ENCODE results near the gene PYCR2. TPM values are rescaled to one million over a fixed set of nuclear protein-coding genes. Genes with fewer than 3 reads are reported as not detected.

PYCR2 gene
- total and polyA plus RNA-seq, 2 of the 8 experiments (the other 6 are each of a cell fraction or from before 2014, with no cell fraction given) = 79.3 to 84.6 TPM

DNA sequence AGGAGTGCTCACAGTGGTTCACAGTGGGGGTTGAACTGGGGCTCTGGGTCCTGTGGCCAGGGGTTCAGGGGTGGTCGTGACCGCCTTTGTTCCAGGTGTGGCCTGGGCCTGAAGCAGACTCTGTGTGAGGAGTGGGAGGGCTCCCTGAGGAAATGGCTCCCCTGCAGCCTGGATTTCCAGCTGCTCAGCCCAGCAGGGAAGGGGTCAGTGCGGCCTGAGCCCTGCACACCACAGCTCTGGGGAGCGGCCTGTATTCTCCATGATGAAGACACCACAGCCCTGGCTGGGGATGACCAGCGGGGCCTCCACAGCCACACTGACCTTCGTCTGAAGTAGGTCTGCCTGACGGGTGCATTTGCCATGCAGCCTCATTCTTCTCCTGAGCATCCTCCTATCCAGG is 16.7 kb downstream of the PYCR2 start:
- H2AK5ac ChIP-seq (ENCODE audit: low read depth, low read length) = 0 out of 2 replicates have a peak overlapping the region, but pooled peaks have one; percentile 47
- no peak overlapping the region for H3K27ac ChIP-seq (ENCODE audit: low read depth, low read length)
- 88% methylated on average over 7 of the region's 7 CpGs; no CpG with 5 or more reads in 1 of the 2 experiments for WGBS, 2 experiments (ENCODE audit: extremely low coverage in 1 of 2, insufficient coverage in 1 of 2, insufficient read length in 1 of 2, insufficient replicate concordance in 2 of 2, low coverage in 1 of 2, low lambda C conversion rate in 2 of 2, missing lambda C conversion rate in 1 of 2)
- H3K18ac ChIP-seq (ENCODE audit: extremely low read depth, low read length) = no peak overlapping the region; the same call in 1 of the 2 replicates
- H2BK5ac ChIP-seq (ENCODE audit: low read depth, low read length) = no peak overlapping the region; the same call in 1 of the 2 replicates
- ChIA-PET POLR2A (ENCODE audit: partially characterized antibody) (interaction anchor here (1.1 to 2.3 kb wide), 2 partner anchors 9 to 14 kb away, joined by 3 to 8 read pairs; no protein-coding TSS in a partner anchor), CTCF (ENCODE audit: partially characterized antibody) (interaction anchor here (0.6 to 18.7 kb wide), 5 partner anchors 10 to 433 kb away, joined by 3 to 406 read pairs (median 4); partner anchors contain the start of genes LEFTY1 and TMEM63A)
- H2BK15ac ChIP-seq (ENCODE audit: low read length) = peak overlapping the region; percentile 88; the same call in 1 of the 2 replicates
- H4K5ac ChIP-seq (ENCODE audit: insufficient read length, low read depth, low read length) = no peak overlapping the region
- H3K56ac ChIP-seq (replicated peaks; ENCODE audit: insufficient read length, low read depth, low read length) = no peak overlapping the region
- H2BK12ac ChIP-seq (ENCODE audit: low read depth, low read length) = 0 out of 2 replicates have a peak overlapping the region, but pooled peaks have one; percentile 27
- no peak overlapping the region for H3K9ac ChIP-seq (replicated peaks in 1 of 4; ENCODE audit: extremely low read depth in 1 of 4, low read depth in 3 of 4, low read length in 3 of 4)
- H4K20me1 ChIP-seq (replicated peaks in 1 of 2; ENCODE audit: control insufficient read depth in 1 of 2, insufficient read depth in 2 of 2, low read length in 2 of 2) = no peaks in the 10 kb centered on the region
- H4K8ac ChIP-seq (ENCODE audit: extremely low read depth, insufficient read depth, low read length) = no peak overlapping the region
- H3K36me3 ChIP-seq (ENCODE audit: control insufficient read depth in 2 of 4, insufficient read depth in 4 of 4, low read length in 3 of 4) = no peaks in the 10 kb centered on the region
- no peak overlapping the region for H2AFZ ChIP-seq (ENCODE audit: low read length)
- no peaks in the 10 kb centered on the region for H3K9me3 ChIP-seq (ENCODE audit: insufficient read depth in 2 of 2, low read depth in 1 of 2, low read length in 1 of 2)
- no peaks in the 10 kb centered on the region for H3K23me2 ChIP-seq (ENCODE audit: low read depth, low read length)
- FAIRE-seq (no peak), DNase-seq (ENCODE audit: low read depth in 1 of 2, low spot score in 2 of 2) (no peak)
- H2BK20ac ChIP-seq (ENCODE audit: low read length) = no peak overlapping the region
- no peaks in the 10 kb centered on the region for H3K79me2 ChIP-seq (ENCODE audit: control insufficient read depth in 1 of 2, insufficient read depth in 2 of 2, low read length in 2 of 2)
- H3K23ac ChIP-seq (ENCODE audit: insufficient read length) = no peak overlapping the region
- no peaks in the 10 kb centered on the region; a peak in 2 of 7 replicates for H3K27me3 ChIP-seq (replicated peaks in 1 of 4; ENCODE audit: control insufficient read depth in 3 of 4, extremely low read depth in 1 of 4, insufficient read depth in 3 of 4, low read length in 3 of 4)
- H2BK120ac ChIP-seq (replicated peaks; ENCODE audit: low read depth, low read length) = no peak overlapping the region
- H3K4me1 ChIP-seq (replicated peaks in 1 of 4; ENCODE audit: control insufficient read depth in 3 of 4, insufficient read depth in 4 of 4, low read length in 3 of 4) = peaks cover 0 to 7% (median 1%) of the 10 kb centered on the region in 4 experiments; a peak in 2 of 7 replicates
- H3K79me1 ChIP-seq (ENCODE audit: low read depth, low read length) = no peaks in the 10 kb centered on the region
- no peak overlapping the region for H4K91ac ChIP-seq (replicated peaks; ENCODE audit: insufficient read length, low read length)
- H3K14ac ChIP-seq (ENCODE audit: insufficient read length) = no peak overlapping the region
- H3K4me2 ChIP-seq (ENCODE audit: insufficient read depth in 1 of 2, low read depth in 2 of 2, low read length in 2 of 2) = no peak overlapping the region
- H3K4me3 ChIP-seq (ENCODE audit: extremely low read depth in 1 of 4, insufficient read depth in 2 of 4, low read depth in 3 of 4, low read length in 4 of 4) = no peak overlapping the region
- no peak overlapping the region for H3K4ac ChIP-seq (replicated peaks; ENCODE audit: insufficient read length, low read depth, low read length)
- TF ChIP-seq CHD1 (IDR thresholded peaks at IDR 0.05; ENCODE audit: low read depth, low read length) = no peak
- TF ChIP-seq TAF1 (IDR thresholded peaks at IDR 0.05; ENCODE audit: low read depth, low read length) = no peak
- TF ChIP-seq CBX5 (IDR thresholded peaks at IDR 0.05; ENCODE audit: low read depth, low read length) = no peak
- no peak for TF ChIP-seq CEBPB (IDR thresholded peaks at IDR 0.05; ENCODE audit: low read depth, low read length)
